Lower leg skin (tissue), 3 donors: ENCODE measurements around the gene SEMA3D.

Experiments used
- CTCF ChIP-seq, 3 donors: fragments of 450-650 bp; IDR thresholded peaks; one replicate each; pipeline ENCODE4 v1.5.1; 2016; ENCODE audit warnings: antibody characterized with exemption in 3 of 3, mild to moderate bottlenecking in 3 of 3, moderate library complexity in 2 of 3
- POLR2A ChIP-seq, 2 donors: fragments of 450-650 bp; IDR thresholded peaks; one replicate each; pipeline ENCODE4 v1.6.1; 2016 to 2017; ENCODE audit warnings: antibody characterized with exemption in 2 of 2, mild to moderate bottlenecking in 1 of 2, moderate library complexity in 1 of 2

- no peak for TF ChIP-seq CTCF (IDR thresholded peaks at IDR 0.05)
- no peak for TF ChIP-seq POLR2A (IDR thresholded peaks at IDR 0.05)
Observed at GRCh38 chr7:85010306-85010705, 176.6 kb downstream of the SEMA3D start.
